ENCODE measurements around the gene SYTL3. TPM values are rescaled to one million over a fixed set of nuclear protein-coding genes. Genes with fewer than 3 reads are reported as not detected.

Gene SYTL3
- total RNA-seq, 1 experiment from 2014 or later, result 0.09 TPM

DNA sequence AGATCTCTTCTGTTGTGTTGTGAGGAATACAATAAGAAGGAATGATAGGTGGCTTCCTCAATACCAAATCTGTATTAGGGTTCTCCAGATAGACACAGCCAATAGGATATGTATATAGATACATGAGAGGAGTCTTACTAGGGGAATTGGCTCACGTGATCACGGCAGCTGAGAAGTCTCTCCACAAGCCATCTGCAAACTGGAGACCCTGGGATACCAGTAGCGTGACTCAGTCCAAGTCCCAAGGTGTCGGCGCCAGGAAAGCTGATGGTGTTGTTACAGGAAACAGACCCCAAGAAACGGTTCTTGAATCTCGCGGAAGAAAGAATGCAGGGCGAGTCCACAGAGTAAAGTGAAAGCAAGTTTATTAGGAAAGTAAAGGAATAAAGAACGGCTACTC lies 61.4 kb downstream of the SYTL3 start:
- peaks cover 5 to 12% of the 10 kb centered on the region in 2 experiments; a peak in 3 of 4 replicates for H3K4me1 Mint-ChIP-seq

More for the DNA sequence above, 61.4 kb downstream of the SYTL3 start:
- H2BK15ac ChIP-seq (ENCODE audit: low read depth, low read length), result no peak overlapping the region
- no peak overlapping the region for H2BK5ac ChIP-seq (ENCODE audit: insufficient read length, low read length)
- H3K79me1 ChIP-seq (ENCODE audit: insufficient read depth, low read depth, low read length, poor library complexity, severe bottlenecking), result no peaks in the 10 kb centered on the region
- H3K27me3 ChIP-seq (ENCODE audit: insufficient read depth, low read length), result no peaks in the 10 kb centered on the region
- no peaks in the 10 kb centered on the region for H3K4me1 ChIP-seq (ENCODE audit: insufficient read depth, low read length)
- H3K23me2 ChIP-seq (ENCODE audit: insufficient read length, low read depth, low read length, poor library complexity, severe bottlenecking), result no peaks in the 10 kb centered on the region
- H3K56ac ChIP-seq (ENCODE audit: insufficient read length, low read depth, low read length), result no peak overlapping the region
- Mint-ChIP-seq H3K27me3 (ENCODE audit: low read depth) (peaks cover 1% of the 10 kb centered on the region; the same call in 1 of the 2 replicates), H3K9me3 (no peaks in the 10 kb centered on the region), H3K27ac (no peak overlapping the region), H3K4me3 (no peak overlapping the region), H3K36me3 (ENCODE audit: insufficient read depth in 1 of 3, low read depth in 3 of 3) (no peaks in the 10 kb centered on the region)
- TF ChIP-seq, protein P1, sequence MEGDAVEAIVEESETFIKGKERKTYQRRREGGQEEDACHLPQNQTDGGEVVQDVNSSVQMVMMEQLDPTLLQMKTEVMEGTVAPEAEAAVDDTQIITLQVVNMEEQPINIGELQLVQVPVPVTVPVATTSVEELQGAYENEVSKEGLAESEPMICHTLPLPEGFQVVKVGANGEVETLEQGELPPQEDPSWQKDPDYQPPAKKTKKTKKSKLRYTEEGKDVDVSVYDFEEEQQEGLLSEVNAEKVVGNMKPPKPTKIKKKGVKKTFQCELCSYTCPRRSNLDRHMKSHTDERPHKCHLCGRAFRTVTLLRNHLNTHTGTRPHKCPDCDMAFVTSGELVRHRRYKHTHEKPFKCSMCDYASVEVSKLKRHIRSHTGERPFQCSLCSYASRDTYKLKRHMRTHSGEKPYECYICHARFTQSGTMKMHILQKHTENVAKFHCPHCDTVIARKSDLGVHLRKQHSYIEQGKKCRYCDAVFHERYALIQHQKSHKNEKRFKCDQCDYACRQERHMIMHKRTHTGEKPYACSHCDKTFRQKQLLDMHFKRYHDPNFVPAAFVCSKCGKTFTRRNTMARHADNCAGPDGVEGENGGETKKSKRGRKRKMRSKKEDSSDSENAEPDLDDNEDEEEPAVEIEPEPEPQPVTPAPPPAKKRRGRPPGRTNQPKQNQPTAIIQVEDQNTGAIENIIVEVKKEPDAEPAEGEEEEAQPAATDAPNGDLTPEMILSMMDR (conservative IDR thresholded peaks at IDR 0.05), result no peak
- no peak overlapping the region for H4K8ac ChIP-seq (replicated peaks; ENCODE audit: insufficient read length, low read depth, low read length)
- H3T11ph ChIP-seq (ENCODE audit: low read length), result no peak overlapping the region
- H3K23ac ChIP-seq (ENCODE audit: insufficient read length, low read depth, low read length), result no peak overlapping the region
- no peak overlapping the region for H3K27ac ChIP-seq (ENCODE audit: insufficient read length, low read depth, low read length)
- no peak overlapping the region for H2BK20ac ChIP-seq (ENCODE audit: low read depth, low read length, poor library complexity, severe bottlenecking)
- no peak overlapping the region for H4K91ac ChIP-seq (ENCODE audit: insufficient read length, low read depth, low read length)
- H2BK12ac ChIP-seq (ENCODE audit: insufficient read length, low read depth, low read length), result no peak overlapping the region
- H3K9ac ChIP-seq (ENCODE audit: extremely low read depth, insufficient read length, low read length), result no peak overlapping the region
- H2AFZ ChIP-seq (ENCODE audit: low read length), result no peak overlapping the region
- no peak overlapping the region for H2AK5ac ChIP-seq (ENCODE audit: insufficient read length, low read length)
- H3K9me3 ChIP-seq (ENCODE audit: control insufficient read depth, low read depth, low read length), result no peaks in the 10 kb centered on the region
- no peak for DNase-seq
- no peak overlapping the region for H3K18ac ChIP-seq (ENCODE audit: insufficient read length, low read depth, low read length)
- H3K79me2 ChIP-seq (ENCODE audit: insufficient read depth, low read length), result no peaks in the 10 kb centered on the region
- no peak overlapping the region for H3K4me2 ChIP-seq (ENCODE audit: insufficient read depth, insufficient read length, low read length)
- H3K4ac ChIP-seq (ENCODE audit: low read depth, low read length), result no peak overlapping the region
- no peaks in the 10 kb centered on the region for H4K20me1 ChIP-seq (ENCODE audit: control insufficient read depth, insufficient read depth, insufficient read length)
- H2BK120ac ChIP-seq (ENCODE audit: low read depth, low read length, poor library complexity, severe bottlenecking), result no peak overlapping the region
- H4K5ac ChIP-seq (ENCODE audit: insufficient read length, low read depth, low read length), result no peak overlapping the region
- no peak overlapping the region for H3K14ac ChIP-seq (ENCODE audit: insufficient read depth, low read length)
- no CpG with 5 or more reads among the region's 10 CpGs for WGBS (ENCODE audit: extremely low coverage, insufficient read length, low lambda C conversion rate)

Data from H9 (cell line).